Measurements from ENCODE around the gene ARFGAP1.
A peak's percentile ranks its signal among the peaks of the same experiment; 100 is the strongest.

Gene ARFGAP1

DNA sequence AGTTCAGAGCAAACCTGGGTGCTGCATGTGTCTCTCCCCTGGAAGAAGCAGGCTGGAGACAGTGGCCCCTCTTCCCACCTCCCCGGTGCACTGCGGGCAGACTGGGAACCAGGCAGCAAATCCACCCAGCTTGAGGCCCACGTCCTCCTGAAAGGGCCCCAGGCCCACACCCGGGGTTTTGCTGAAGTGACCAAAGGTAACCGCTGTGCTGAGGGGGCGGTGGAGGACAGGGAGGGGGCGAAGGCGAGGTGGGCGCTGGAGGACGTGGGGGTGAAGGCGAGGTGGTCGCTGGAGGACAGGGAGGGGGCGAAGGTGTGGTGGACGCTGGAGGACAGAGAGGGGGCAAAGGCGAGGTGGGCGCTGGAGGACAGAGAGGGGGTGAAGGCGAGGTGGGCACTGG, 38.7 kb upstream of the ARFGAP1 start:
- in situ Hi-C loops (cut with HindIII; ENCODE audit: low sequenced_read_pairs), result no loop called here
- no peak for DNase-seq (ENCODE audit: low read depth)
- no peak overlapping the region for H3K4me3 ChIP-seq (ENCODE audit: low read depth, low read length)
- TF ChIP-seq, protein P1, sequence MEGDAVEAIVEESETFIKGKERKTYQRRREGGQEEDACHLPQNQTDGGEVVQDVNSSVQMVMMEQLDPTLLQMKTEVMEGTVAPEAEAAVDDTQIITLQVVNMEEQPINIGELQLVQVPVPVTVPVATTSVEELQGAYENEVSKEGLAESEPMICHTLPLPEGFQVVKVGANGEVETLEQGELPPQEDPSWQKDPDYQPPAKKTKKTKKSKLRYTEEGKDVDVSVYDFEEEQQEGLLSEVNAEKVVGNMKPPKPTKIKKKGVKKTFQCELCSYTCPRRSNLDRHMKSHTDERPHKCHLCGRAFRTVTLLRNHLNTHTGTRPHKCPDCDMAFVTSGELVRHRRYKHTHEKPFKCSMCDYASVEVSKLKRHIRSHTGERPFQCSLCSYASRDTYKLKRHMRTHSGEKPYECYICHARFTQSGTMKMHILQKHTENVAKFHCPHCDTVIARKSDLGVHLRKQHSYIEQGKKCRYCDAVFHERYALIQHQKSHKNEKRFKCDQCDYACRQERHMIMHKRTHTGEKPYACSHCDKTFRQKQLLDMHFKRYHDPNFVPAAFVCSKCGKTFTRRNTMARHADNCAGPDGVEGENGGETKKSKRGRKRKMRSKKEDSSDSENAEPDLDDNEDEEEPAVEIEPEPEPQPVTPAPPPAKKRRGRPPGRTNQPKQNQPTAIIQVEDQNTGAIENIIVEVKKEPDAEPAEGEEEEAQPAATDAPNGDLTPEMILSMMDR (IDR thresholded peaks at IDR 0.05; ENCODE audit: low read depth, low read length, missing control alignments), result no peak

DNA sequence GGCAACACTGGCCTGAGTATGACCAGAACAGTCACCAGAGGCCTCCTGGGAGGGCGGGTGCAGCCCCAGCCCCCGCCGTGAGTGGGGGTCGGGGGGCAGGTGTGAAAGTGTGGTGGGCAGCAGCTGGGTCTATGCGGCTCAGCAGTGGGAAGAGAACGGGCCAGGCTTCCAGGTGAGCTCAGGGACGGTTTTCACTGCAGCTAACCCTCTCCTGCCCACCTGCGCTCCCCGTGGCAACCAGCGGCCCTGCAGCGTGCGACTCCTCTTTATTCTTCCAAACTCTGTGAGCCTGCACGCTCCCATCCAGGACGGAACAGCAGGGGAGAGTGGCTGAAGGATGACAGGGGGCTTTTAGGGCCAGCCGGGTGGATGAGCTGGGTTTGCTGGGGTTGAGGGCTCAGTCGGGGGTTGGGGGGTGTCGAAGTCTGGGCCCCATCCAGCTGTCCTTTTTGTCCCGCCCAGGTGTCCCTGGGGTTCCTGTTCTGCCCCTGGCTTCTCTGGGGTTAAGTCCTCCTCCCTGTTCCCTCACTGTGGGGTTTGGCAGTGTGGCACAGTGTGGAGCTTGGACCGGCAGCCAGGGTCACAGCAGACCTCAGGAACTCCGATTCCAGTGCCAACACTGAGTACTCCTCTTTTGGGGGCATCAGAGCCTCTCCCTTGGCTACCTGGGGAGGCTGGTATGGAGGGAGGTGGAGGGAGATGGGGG, 37.8 kb upstream of the ARFGAP1 start:
- H3K4me3 ChIP-seq (ENCODE audit: low read depth, low read length), result no peak overlapping the region
- TF ChIP-seq, protein P1 (IDR thresholded peaks at IDR 0.05; ENCODE audit: low read depth, low read length, missing control alignments), result peak; percentile 61
- in situ Hi-C loops (cut with HindIII; ENCODE audit: low sequenced_read_pairs), result no loop called here
- DNase-seq (ENCODE audit: low read depth), result no peak

DNA sequence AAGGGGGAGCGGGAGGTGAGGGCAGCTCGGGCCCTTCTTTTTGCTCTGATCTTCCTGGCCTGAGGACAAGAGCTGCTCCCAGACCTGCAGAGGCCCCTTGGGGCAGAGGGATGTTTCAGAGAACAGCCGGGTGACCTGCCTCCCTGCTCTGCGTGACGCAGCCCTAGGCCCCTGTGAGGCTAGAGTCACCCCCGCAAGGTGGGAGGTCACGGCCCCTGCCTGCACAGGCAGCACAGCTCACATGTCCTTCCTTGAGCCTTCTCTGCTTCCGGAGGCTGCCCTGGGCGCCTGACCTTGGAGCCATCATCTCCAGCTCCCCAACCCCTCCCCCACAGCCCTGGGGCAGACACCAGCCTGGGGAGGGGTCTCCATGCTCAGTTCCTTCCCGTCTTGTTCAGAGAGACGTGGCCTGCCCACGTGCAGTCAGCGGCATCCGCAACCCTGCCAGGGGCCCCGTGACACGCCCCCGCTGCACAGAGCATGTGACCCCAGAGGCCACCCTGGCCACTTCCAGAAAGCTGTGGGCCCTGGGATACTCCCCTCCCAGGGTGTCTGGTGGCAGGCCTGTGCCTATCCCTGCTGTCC, 37.1 kb upstream of the ARFGAP1 start, which contains the start of gene BIRC7:
BIRC7 (plus strand) TSS at position 507 of the 585 bp plus-strand sequence. CDS start 192 bp downstream, outside the sequence.
- in situ Hi-C loops (cut with HindIII; ENCODE audit: low sequenced_read_pairs), result no loop called here
- DNase-seq (ENCODE audit: low read depth), result no peak
- TF ChIP-seq, protein P1 (IDR thresholded peaks at IDR 0.05; ENCODE audit: low read depth, low read length, missing control alignments), result no peak
- no peak within 1 kb of the TSS for H3K4me3 ChIP-seq (ENCODE audit: low read depth, low read length)

DNA sequence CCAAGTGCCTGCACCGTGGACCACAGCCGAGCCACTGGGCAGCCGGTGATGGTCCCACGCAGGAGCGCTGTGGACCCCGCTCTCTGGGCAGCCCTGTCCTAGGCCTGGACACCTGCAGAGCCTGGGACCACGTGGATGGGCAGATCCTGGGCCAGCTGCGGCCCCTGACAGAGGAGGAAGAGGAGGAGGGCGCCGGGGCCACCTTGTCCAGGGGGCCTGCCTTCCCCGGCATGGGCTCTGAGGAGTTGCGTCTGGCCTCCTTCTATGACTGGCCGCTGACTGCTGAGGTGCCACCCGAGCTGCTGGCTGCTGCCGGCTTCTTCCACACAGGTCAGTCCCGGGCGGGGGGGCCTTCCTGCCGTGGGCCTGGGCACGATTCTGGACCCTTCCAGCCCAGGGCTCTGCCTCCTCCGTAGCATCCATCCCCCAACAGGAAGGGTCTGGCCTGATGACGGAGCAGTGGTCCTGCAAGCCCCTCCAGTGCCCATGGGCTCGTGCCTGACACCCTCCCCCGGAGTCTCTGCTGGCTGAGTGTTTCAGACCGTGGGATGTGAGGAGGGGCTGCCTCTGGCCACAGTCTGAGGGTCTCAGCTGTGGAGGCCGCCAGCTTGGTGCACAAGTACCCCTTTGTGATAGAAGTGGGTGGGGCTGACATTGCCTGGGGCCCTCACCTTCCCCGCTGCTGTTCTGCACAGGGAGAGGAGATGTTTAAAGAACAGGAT, 36.3 kb upstream of the ARFGAP1 start:
- TF ChIP-seq, protein P1 (IDR thresholded peaks at IDR 0.05; ENCODE audit: low read depth, low read length, missing control alignments), result no peak
- in situ Hi-C loops (cut with HindIII; ENCODE audit: low sequenced_read_pairs), result no loop called here
- no peak overlapping the region for H3K4me3 ChIP-seq (ENCODE audit: low read depth, low read length)
- DNase-seq (ENCODE audit: low read depth), result no peak

DNA sequence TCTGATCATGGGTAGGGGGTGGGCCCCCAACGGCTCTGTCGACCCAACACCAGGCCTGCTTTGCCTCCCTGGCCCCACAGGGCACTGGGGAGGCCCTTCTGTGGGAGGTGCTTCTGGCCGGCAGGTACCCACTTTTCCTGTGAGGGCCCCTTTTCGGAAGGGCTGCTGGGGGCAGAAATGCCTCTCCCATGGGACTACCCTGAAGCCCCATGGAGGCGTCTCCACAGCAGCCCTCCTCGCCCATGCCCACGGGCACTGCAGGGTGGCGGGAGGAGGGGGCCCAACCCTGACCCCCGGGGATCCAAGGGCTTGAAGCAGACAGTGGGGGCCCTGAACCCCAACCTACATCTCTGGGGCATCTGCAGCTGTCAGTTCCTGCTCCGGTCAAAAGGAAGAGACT, 34.6 kb upstream of the ARFGAP1 start:
- no peak for DNase-seq (ENCODE audit: low read depth)
- TF ChIP-seq, protein P1 (IDR thresholded peaks at IDR 0.05; ENCODE audit: low read depth, low read length, missing control alignments), result no peak
- in situ Hi-C loops (cut with HindIII; ENCODE audit: low sequenced_read_pairs), result no loop called here
- no peak overlapping the region for H3K4me3 ChIP-seq (ENCODE audit: low read depth, low read length)

DNA sequence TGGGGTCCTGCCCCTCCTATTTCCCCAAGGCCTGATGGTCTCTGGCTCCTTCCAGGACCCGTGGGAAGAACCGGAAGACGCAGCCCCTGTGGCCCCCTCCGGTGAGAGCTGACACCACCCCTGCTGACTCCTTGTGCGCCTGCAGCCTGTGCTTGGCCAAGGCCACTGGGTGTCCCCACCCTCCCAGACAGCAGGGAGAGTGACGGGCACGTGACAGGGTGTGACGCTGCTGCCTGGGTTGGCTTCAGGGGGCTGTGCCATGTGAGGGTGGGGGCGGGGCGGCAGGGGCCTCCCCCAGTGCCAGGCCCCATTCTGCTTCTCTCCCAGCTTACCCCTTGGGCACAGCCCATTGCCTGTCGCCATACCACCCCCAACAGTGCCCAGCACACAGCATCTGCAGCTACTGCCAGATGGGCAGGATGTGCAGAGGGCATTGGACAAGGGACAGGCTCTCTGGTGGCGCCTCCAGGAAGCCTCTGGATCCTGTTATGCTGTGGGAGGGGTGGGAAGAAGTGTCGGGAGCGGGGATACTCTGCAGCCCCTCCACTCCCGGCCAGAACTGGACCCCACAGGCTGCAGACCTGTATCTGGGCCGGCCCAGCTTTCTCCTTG, 34.0 kb upstream of the ARFGAP1 start:
- TF ChIP-seq, protein P1 (IDR thresholded peaks at IDR 0.05; ENCODE audit: low read depth, low read length, missing control alignments), result no peak
- H3K4me3 ChIP-seq (ENCODE audit: low read depth, low read length), result no peak overlapping the region
- in situ Hi-C loops (cut with HindIII; ENCODE audit: low sequenced_read_pairs), result no loop called here
- DNase-seq (ENCODE audit: low read depth), result no peak
